ENCODE data around the gene SLC22A14. TPM values are rescaled to one million over a fixed set of nuclear protein-coding genes. Genes with fewer than 3 reads are reported as not detected.

The SLC22A14 gene
- total RNA-seq, 2 donors from 2014 or later, result 0.41 TPM; not detected in 1

DNA sequence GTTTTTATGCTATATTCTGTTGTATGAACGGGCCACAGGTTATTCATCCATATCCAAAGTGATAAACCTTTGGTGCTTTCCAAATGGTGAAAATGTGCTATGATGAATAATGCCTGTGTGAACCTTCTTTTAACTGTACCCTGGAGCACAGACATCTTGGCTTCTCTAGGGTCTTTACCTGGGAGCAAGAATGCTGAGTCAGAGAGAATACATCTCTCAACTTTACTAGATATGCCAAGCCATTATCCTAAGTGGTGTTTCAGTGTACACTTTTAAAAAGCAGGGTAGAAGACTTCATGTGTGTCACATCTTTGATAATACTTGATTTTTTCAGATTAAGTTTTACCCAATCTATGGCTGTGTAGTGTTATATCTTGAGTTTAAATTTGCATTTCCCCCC, 41.0 kb downstream of the SLC22A14 start:
- Histone ChIP-seq H3K36me3 (no peaks in the 10 kb centered on the region), H3K27me3 (replicated peaks; ENCODE audit: insufficient read depth) (no peaks in the 10 kb centered on the region), H3K9me3 (no peaks in the 10 kb centered on the region), H3K4me1 (ENCODE audit: control insufficient read depth in 1 of 2, low read depth in 2 of 2) (no peaks in the 10 kb centered on the region), H3K27ac (no peak overlapping the region), H3K4me3 (no peak overlapping the region)
- ATAC-seq (ENCODE audit: insufficient number of reproducible peaks, low FRiP score, low read depth), result no peak
- TF ChIP-seq, protein P1, sequence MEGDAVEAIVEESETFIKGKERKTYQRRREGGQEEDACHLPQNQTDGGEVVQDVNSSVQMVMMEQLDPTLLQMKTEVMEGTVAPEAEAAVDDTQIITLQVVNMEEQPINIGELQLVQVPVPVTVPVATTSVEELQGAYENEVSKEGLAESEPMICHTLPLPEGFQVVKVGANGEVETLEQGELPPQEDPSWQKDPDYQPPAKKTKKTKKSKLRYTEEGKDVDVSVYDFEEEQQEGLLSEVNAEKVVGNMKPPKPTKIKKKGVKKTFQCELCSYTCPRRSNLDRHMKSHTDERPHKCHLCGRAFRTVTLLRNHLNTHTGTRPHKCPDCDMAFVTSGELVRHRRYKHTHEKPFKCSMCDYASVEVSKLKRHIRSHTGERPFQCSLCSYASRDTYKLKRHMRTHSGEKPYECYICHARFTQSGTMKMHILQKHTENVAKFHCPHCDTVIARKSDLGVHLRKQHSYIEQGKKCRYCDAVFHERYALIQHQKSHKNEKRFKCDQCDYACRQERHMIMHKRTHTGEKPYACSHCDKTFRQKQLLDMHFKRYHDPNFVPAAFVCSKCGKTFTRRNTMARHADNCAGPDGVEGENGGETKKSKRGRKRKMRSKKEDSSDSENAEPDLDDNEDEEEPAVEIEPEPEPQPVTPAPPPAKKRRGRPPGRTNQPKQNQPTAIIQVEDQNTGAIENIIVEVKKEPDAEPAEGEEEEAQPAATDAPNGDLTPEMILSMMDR (IDR thresholded peaks at IDR 0.05), result no peak
- DNase-seq (ENCODE audit: low spot score), result no peak

DNA sequence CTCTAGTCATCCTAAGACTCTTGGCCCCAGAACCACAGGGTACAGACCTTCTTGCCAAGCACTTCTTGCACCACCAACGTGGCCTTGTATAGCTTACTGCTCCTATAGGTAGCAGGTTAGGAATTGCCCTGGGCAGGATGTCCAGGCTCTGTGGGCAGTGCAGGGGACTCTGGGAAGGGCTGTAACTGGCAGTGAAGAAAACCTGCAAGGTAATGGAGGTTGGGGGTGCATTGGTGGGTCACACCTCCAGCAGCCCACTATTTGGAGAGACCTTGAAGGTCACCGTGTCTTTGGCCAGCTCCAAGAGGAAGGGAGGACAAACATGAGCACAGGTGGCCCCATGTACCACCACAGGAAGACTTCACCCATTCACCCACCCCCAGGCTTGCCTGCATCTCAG, 43.2 kb downstream of the SLC22A14 start:
- no peak for ATAC-seq (ENCODE audit: insufficient number of reproducible peaks, low FRiP score, low read depth)
- DNase-seq (ENCODE audit: low spot score), result no peak
- TF ChIP-seq, protein P1 (IDR thresholded peaks at IDR 0.05), result no peak

DNA sequence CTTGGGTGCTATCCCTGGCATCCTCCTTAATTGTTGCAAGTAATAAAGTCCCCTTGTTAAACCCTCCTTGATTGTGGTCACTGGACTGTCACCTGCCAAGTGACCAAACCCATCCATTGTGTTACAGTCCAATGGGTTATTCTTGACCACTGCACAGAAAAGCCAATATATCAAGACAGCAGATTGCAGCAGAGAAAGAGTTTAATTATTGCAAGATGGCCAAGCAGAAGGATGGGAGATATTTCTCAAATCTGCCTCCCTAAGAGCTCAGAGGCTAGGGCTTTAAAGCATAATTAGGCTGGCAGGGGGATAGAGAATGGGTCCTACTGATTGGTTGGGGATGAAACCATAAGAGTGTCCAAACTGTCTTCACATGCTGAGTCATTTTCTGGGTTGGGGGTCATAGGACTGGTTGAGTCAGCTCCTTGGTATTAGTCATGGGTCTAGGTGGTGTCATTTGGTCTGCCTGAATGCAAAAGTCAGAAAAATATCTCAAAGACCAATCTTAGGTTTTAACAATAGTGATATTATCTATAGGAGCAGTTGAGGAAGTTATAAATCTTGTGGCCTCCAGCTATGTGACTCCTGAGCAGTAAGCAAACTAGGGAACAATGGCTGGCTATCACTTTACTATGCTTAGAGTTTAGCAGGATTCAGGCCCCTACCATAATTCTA, 45.4 kb downstream of the SLC22A14 start:
- Histone ChIP-seq H3K36me3 (no peaks in the 10 kb centered on the region), H3K4me3 (no peak overlapping the region), H3K9me3 (no peaks in the 10 kb centered on the region), H3K27ac (no peak overlapping the region), H3K4me1 (ENCODE audit: control insufficient read depth in 1 of 2, low read depth in 2 of 2) (no peaks in the 10 kb centered on the region), H3K27me3 (replicated peaks; ENCODE audit: insufficient read depth) (no peaks in the 10 kb centered on the region)
- TF ChIP-seq, protein P1 (IDR thresholded peaks at IDR 0.05), result no peak
- ATAC-seq (ENCODE audit: insufficient number of reproducible peaks, low FRiP score, low read depth) (no peak), DNase-seq (ENCODE audit: low spot score) (no peak)

More for the DNA sequence above, 43.2 kb downstream of the SLC22A14 start:
- H3K9me3 ChIP-seq, result no peaks in the 10 kb centered on the region
- H3K27ac ChIP-seq, result no peak overlapping the region
- no peak overlapping the region for H3K4me3 ChIP-seq
- H3K27me3 ChIP-seq (replicated peaks; ENCODE audit: insufficient read depth), result no peaks in the 10 kb centered on the region
- H3K36me3 ChIP-seq, result no peaks in the 10 kb centered on the region
- H3K4me1 ChIP-seq (ENCODE audit: control insufficient read depth in 1 of 2, low read depth in 2 of 2), result no peaks in the 10 kb centered on the region

DNA sequence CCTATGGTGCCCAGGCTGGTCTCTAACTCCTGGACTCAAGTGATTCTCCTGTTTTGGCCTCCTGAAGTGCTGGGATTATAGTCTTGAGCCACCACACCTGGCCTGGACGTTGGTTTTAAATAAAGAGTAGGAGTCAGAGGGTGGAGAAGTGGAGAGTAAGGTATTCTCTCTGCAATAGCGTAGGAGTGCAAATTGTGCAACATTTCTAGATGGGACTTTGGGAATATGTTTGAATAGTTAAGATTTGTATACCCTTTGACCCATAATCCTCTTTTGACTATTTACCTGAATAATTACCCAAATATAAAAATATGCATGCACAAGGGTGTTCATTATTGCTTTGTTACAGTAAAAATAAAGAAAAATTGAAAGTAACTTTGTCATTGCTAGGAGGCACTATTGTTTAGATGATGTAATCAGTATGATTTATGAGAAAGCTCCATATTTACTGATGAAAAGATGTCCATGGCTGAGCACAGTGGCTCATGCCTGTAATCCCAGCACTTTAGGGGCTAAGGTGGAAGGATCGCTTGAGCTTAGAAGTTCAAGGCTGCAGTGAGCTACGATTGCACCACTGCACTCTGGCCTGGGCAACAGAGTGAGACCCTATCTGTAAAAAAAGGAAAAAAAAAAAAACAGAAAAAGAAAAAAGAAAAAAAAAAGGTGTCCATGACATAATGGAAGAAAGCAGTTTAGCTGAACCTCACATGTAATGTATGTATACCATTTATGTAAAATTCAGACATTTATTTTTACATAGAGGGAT, 49.3 kb downstream of the SLC22A14 start:
- H3K4me3 ChIP-seq, result no peak overlapping the region
- ATAC-seq (ENCODE audit: insufficient number of reproducible peaks, low FRiP score, low read depth), result no peak
- TF ChIP-seq, protein P1 (IDR thresholded peaks at IDR 0.05), result no peak
- no peaks in the 10 kb centered on the region for H3K4me1 ChIP-seq (ENCODE audit: control insufficient read depth in 1 of 2, low read depth in 2 of 2)
- H3K27me3 ChIP-seq (replicated peaks; ENCODE audit: insufficient read depth), result no peaks in the 10 kb centered on the region
- no peak overlapping the region for H3K27ac ChIP-seq
- DNase-seq (ENCODE audit: low spot score), result no peak
- no peaks in the 10 kb centered on the region for H3K36me3 ChIP-seq
- H3K9me3 ChIP-seq, result no peaks in the 10 kb centered on the region

DNA sequence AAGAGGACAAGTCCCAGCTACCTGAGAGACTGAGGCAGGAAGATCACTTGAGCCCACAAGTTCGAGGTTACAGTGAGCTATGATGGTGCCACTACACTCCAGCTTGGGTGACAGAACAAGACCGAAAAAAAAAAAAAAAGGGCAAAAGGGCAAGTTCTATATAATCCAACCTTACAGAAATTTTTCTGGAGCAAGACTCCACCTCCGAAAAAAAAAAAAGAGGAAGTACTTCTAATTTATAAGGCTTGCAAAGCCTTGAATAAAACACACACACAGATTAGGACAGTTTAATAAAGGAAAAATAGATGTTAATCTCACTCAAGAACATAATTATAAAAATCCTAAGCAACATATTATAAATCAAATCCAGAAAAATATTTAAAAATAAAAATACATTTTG, 50.1 kb downstream of the SLC22A14 start:
- ATAC-seq (ENCODE audit: insufficient number of reproducible peaks, low FRiP score, low read depth), result no peak
- DNase-seq (ENCODE audit: low spot score), result no peak
- Histone ChIP-seq H3K27ac (no peak overlapping the region), H3K4me1 (ENCODE audit: control insufficient read depth in 1 of 2, low read depth in 2 of 2) (no peaks in the 10 kb centered on the region), H3K27me3 (replicated peaks; ENCODE audit: insufficient read depth) (no peaks in the 10 kb centered on the region), H3K4me3 (no peak overlapping the region), H3K36me3 (no peaks in the 10 kb centered on the region), H3K9me3 (no peaks in the 10 kb centered on the region)
- TF ChIP-seq, protein P1 (IDR thresholded peaks at IDR 0.05), result no peak

Data from thoracic aorta (tissue), 2 donors.